Keratinocyte (primary cell): ENCODE results near the gene VEZF1. TPM values are rescaled to one million over a fixed set of nuclear protein-coding genes. Genes with fewer than 3 reads are reported as not detected.

Experiments
- DNase-seq: peaks from one replicate; pipeline ENCODE4 v3.0.0-alpha.2; 2011; ENCODE audit warnings: low read depth, missing footprints, low spot score
- FAIRE-seq: peaks from 2 replicates; lab custom pipeline; 2011; peaks lifted over from hg19 to GRCh38; lab: Jason Lieb, UNC
- H2AFZ ChIP-seq: 2 replicates; pipeline ENCODE4 v1.6.0; 2012; ENCODE audit warnings: low read length, control low read depth, inconsistent platforms; ENCODE audit not compliant: control insufficient read depth
- H3K27ac ChIP-seq: 2 replicates; pipeline ENCODE4 v1.5.1; 2011; ENCODE audit warnings: low read length; ENCODE audit not compliant: control insufficient read depth, insufficient read depth
- H3K27me3 ChIP-seq: 3 replicates; pipeline ENCODE4 v1.6.0; 2011; ENCODE audit warnings: low read length; ENCODE audit not compliant: control insufficient read depth, insufficient read depth; ENCODE audit errors: extremely low read depth
- H3K36me3 ChIP-seq, 2 experiments: 2 replicates in 1 of 2; 3 replicates in 1 of 2; pipeline ENCODE4 v1.5.1; 2011; ENCODE audit warnings: low read length in 2 of 2, mild to moderate bottlenecking in 1 of 2; ENCODE audit not compliant: control insufficient read depth in 2 of 2, insufficient read depth in 2 of 2; ENCODE audit errors: extremely low read depth in 1 of 2
- H3K4me1 ChIP-seq: 3 replicates; pipeline ENCODE4 v1.5.1; 2011; ENCODE audit warnings: low read length; ENCODE audit not compliant: control insufficient read depth, insufficient read depth; ENCODE audit errors: extremely low read depth
- H3K4me2 ChIP-seq: 3 replicates; pipeline ENCODE4 v1.6.0; 2011; ENCODE audit warnings: low read depth, low read length; ENCODE audit not compliant: control insufficient read depth, insufficient read depth; ENCODE audit errors: extremely low read depth
- H3K4me3 ChIP-seq, 3 experiments: fragments of 200-600 bp in 1 of 3; sonication (generic) in 1 of 3; 2 replicates in 2 of 3; 3 replicates in 1 of 3; pipeline ENCODE4 v1.5.1; 2011 to 2016; ENCODE audit warnings: low read length in 3 of 3, mild to moderate bottlenecking in 3 of 3, control low read depth in 2 of 3, inconsistent platforms in 1 of 3, low read depth in 1 of 3, mixed read lengths in 1 of 3, mixed run types in 1 of 3, moderate library complexity in 1 of 3; ENCODE audit not compliant: control insufficient read depth in 2 of 3, insufficient read depth in 2 of 3; ENCODE audit errors: extremely low read depth in 1 of 3
- H3K79me2 ChIP-seq: 2 replicates; pipeline ENCODE4 v1.6.0; 2012; ENCODE audit warnings: low read length; ENCODE audit not compliant: control insufficient read depth, insufficient read depth
- H3K9ac ChIP-seq: 3 replicates; pipeline ENCODE4 v1.6.0; 2011; ENCODE audit warnings: low read length; ENCODE audit not compliant: control insufficient read depth, insufficient read depth; ENCODE audit errors: extremely low read depth
- H3K9me1 ChIP-seq: 3 replicates; pipeline ENCODE4 v1.6.0; 2011; ENCODE audit warnings: low read length; ENCODE audit not compliant: control insufficient read depth, insufficient read depth; ENCODE audit errors: extremely low read depth
- H3K9me3 ChIP-seq: 2 replicates; pipeline ENCODE4 v1.5.1; 2012; ENCODE audit warnings: low read depth, low read length; ENCODE audit not compliant: control insufficient read depth
- H4K20me1 ChIP-seq: 3 replicates; pipeline ENCODE4 v1.6.0; 2011; ENCODE audit warnings: low read length; ENCODE audit not compliant: control insufficient read depth, insufficient read depth; ENCODE audit errors: extremely low read depth
- CTCF ChIP-seq, 3 experiments: IDR thresholded peaks in 1 of 3; conservative IDR thresholded peaks in 1 of 3; optimal IDR thresholded peaks in 1 of 3; 2 replicates in 2 of 3; 3 replicates in 1 of 3; pipeline versions ENCODE3 to v1.5.1; 2011; ENCODE audit warnings: low read length in 3 of 3, mild to moderate bottlenecking in 3 of 3, moderate library complexity in 2 of 3, control low read depth in 1 of 3, inconsistent platforms in 1 of 3; ENCODE audit not compliant: insufficient read depth in 2 of 3; ENCODE audit errors: extremely low read depth in 1 of 3
- EZH2 ChIP-seq: IDR thresholded peaks from one replicate; pipeline ENCODE4 v1.6.1; 2012; ENCODE audit warnings: inconsistent platforms, mild to moderate bottlenecking, low read length, moderate library complexity
- dilution Hi-C: fragments of 300-500 bp; cut with MboI; formaldehyde crosslinking; loops from one replicate; pipeline ENCODE4 v1.7.0; 2020; ENCODE audit warnings: low sequenced_read_pairs; ENCODE audit not compliant: extremely low pct_ligation_motif_present
- polyA plus RNA-seq, 5 experiments: library from polyadenylated mRNA; depleted of rRNA in 3 of 5; stranded (reverse) in 3 of 5; stranded (forward) in 1 of 5; unstranded in 1 of 5; fragments of >200 nt; gene quantifications; 1 replicate in 1 of 5; 2 replicates in 3 of 5; 3 replicates in 1 of 5; pipeline versions ENCODE4 v1.2.1 to v1.2.3, GENCODE V29; 2011 to 2012; ENCODE audit warnings: missing spikeins in 2 of 5, low read depth in 1 of 5, low replicate concordance in 1 of 5

Gene VEZF1
- polyA plus RNA-seq, 1 donor (not counting 4 experiments of a cell fraction or from before 2014, with no cell fraction given), result 22.8 TPM

- no peaks in the 10 kb centered on the region for H3K79me2 ChIP-seq
- DNase-seq (no peak), FAIRE-seq (no peak)
- H3K9me3 ChIP-seq, result no peaks in the 10 kb centered on the region
- no peak for TF ChIP-seq CTCF (optimal IDR thresholded peaks at IDR 0.05 in 1 of 3, IDR thresholded peaks at IDR 0.05 in 1 of 3, conservative IDR thresholded peaks at IDR 0.05 in 1 of 3; ENCODE audit: extremely low read depth in 1 of 3, insufficient read depth in 2 of 3, low read length in 3 of 3)
- no peak for TF ChIP-seq EZH2
- dilution Hi-C loops, result no loop called here
- no peak overlapping the region for H3K4me2 ChIP-seq
- H3K36me3 ChIP-seq, result no peaks in the 10 kb centered on the region
- no peaks in the 10 kb centered on the region for H3K4me1 ChIP-seq
- H3K9me1 ChIP-seq, result no peaks in the 10 kb centered on the region
- no peaks in the 10 kb centered on the region for H4K20me1 ChIP-seq
- H3K27me3 ChIP-seq, result peaks cover 4% of the 10 kb centered on the region
- H3K9ac ChIP-seq, result no peak overlapping the region
- no peak overlapping the region for H2AFZ ChIP-seq
- H3K4me3 ChIP-seq, result no peak overlapping the region
- no peak overlapping the region for H3K27ac ChIP-seq
Measured at GRCh38 chr17:57966875-57967274, 21.2 kb downstream of the VEZF1 start.

GRCh38 chr17:57966246-57966645, 21.8 kb downstream of the VEZF1 start:
- TF ChIP-seq CTCF (optimal IDR thresholded peaks at IDR 0.05 in 1 of 3, IDR thresholded peaks at IDR 0.05 in 1 of 3, conservative IDR thresholded peaks at IDR 0.05 in 1 of 3; ENCODE audit: extremely low read depth in 1 of 3, insufficient read depth in 2 of 3, low read length in 3 of 3), result no peak
- TF ChIP-seq EZH2, result no peak
- H3K27ac ChIP-seq, result no peak overlapping the region
- no peaks in the 10 kb centered on the region for H4K20me1 ChIP-seq
- H2AFZ ChIP-seq, result no peak overlapping the region
- no peak overlapping the region for H3K9ac ChIP-seq
- H3K4me2 ChIP-seq, result no peak overlapping the region
- no peaks in the 10 kb centered on the region for H3K9me1 ChIP-seq
- no peaks in the 10 kb centered on the region for H3K79me2 ChIP-seq
- peaks cover 4% of the 10 kb centered on the region for H3K27me3 ChIP-seq
- no peak for DNase-seq
- no peaks in the 10 kb centered on the region for H3K9me3 ChIP-seq
- dilution Hi-C loops, result no loop called here
- no peak overlapping the region for H3K4me3 ChIP-seq
- no peaks in the 10 kb centered on the region for H3K36me3 ChIP-seq
- no peaks in the 10 kb centered on the region for H3K4me1 ChIP-seq
- no peak for FAIRE-seq
